NCI-H128 (cell line): ENCODE measurements around the gene ILKAP.
"Not testable (repeated sequence)": the region's sequence is repeated elsewhere in the genome, so short reads cannot be mapped to it uniquely, and the experiment has no call there.

ENCODE experiments used
- DNase-seq: peaks from one replicate; lab custom pipeline; 2025; ENCODE audit not compliant: unreplicated experiment; lab: John Stamatoyannopoulos, UW

Gene ILKAP

GRCh38 chr2:238202326-238203093 is 985 bp downstream of the ILKAP start:
- no peak for DNase-seq

GRCh38 chr2:238190445-238190844 is 13.1 kb downstream of the ILKAP start:
- DNase-seq = no peak

- no peak for DNase-seq
These were observed 15.6 kb downstream of the ILKAP start for GRCh38 chr2:238187618-238188548.

GRCh38 chr2:238183821-238184220 is 19.7 kb downstream of the ILKAP start:
- no peak for DNase-seq

- no peak for DNase-seq
These were observed 21.1 kb downstream of the ILKAP start for GRCh38 chr2:238182362-238182761.

- no peak for DNase-seq
These were observed 22.9 kb downstream of the ILKAP start for GRCh38 chr2:238180554-238180953.

- no peak for DNase-seq
These were observed 26.9 kb downstream of the ILKAP start for GRCh38 chr2:238176613-238177012.

- no peak for DNase-seq
These were observed 28.8 kb downstream of the ILKAP start for GRCh38 chr2:238174701-238175100.

- no peak for DNase-seq
These were observed 29.2 kb downstream of the ILKAP start for GRCh38 chr2:238174291-238174690.

- no peak for DNase-seq
These were observed 29.8 kb downstream of the ILKAP start for GRCh38 chr2:238173692-238174091.

- no peak for DNase-seq
These were observed 31.1 kb downstream of the ILKAP start for GRCh38 chr2:238172439-238172838.

GRCh38 chr2:238171575-238172187 is 31.8 kb downstream of the ILKAP start:
- DNase-seq = no peak

- DNase-seq = not testable (repeated sequence)
These were observed 32.4 kb downstream of the ILKAP start for GRCh38 chr2:238171072-238171431.

GRCh38 chr2:238170386-238171071 is 33.0 kb downstream of the ILKAP start:
- no peak for DNase-seq

- no peak for DNase-seq
These were observed 33.7 kb downstream of the ILKAP start for GRCh38 chr2:238169708-238170251.

- no peak for DNase-seq
These were observed 34.3 kb downstream of the ILKAP start for GRCh38 chr2:238169048-238169707.

- DNase-seq = no peak
These were observed 35.1 kb downstream of the ILKAP start for GRCh38 chr2:238168196-238169047.

GRCh38 chr2:238167761-238168160 is 35.7 kb downstream of the ILKAP start:
- no peak for DNase-seq

GRCh38 chr2:238167344-238167715 is 36.2 kb downstream of the ILKAP start:
- no peak for DNase-seq
